A673 (cell line): ENCODE data around the gene ADAM8.

Source experiments
- CTCF ChIP-seq: fragments of 300-800, 200-600 bp; sonication (generic); conservative IDR thresholded peaks from 2 replicates; pipeline ENCODE4 v1.5.1; 2017; ENCODE audit warnings: low read depth, mild to moderate bottlenecking, antibody characterized with exemption, low read length, moderate library complexity, mixed read lengths
- EZH2 ChIP-seq: fragments of 200-600 bp; sonication (generic); IDR thresholded peaks from 2 replicates; pipeline ENCODE4 v1.6.1; 2017; ENCODE audit warnings: borderline replicate concordance, low read depth, mild to moderate bottlenecking, mixed read lengths, antibody characterized with exemption, low read length; ENCODE audit not compliant: poor library complexity, severe bottlenecking

DNA sequence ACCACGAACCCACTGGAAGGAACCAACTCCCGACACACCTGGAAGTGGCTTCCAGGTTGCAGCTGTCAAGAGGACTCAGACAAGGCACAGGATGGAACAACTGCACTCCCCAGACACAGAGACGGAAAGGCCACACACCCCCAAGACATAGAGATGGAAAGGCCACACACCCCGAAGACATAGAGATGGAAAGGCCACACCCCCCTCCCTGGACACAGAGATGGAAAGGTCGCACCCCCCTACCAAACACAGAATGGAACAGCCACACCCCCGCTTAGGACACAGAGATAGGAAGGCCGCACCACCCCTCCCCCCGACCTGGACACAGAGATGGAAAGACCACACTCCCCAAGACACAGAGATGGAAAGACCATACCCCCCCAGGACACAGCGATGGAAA lies 39.6 kb upstream of the ADAM8 start:
- TF ChIP-seq CTCF (no peak), EZH2 (no peak)
